Activated CD8-positive, alpha-beta T cell treated with anti-CD3 and anti-CD28 coated beads for 36 hours (primary cell): ENCODE data around the gene KCNJ6. TPM values are rescaled to one million over a fixed set of nuclear protein-coding genes. Genes with fewer than 3 reads are reported as not detected.

Experiments used
- ATAC-seq: fragments of 200-7000 bp; cut with Tn5 transposase; one replicate; pipeline ENCODE4 v1.10.0; 2021; ENCODE audit warnings: mild to moderate bottlenecking, moderate library complexity
- CTCF ChIA-PET: fragments of 350-600 bp; sonication (Branson Sonifier 250); formaldehyde crosslinking; loops from one replicate; lab custom pipeline; 2021; ENCODE audit warnings: antibody characterized with exemption; lab: Charles Lee
- POLR2A ChIA-PET: fragments of 350-600 bp; sonication (Branson Sonifier 250); formaldehyde crosslinking; loops from one replicate; lab custom pipeline; 2021; ENCODE audit warnings: antibody characterized with exemption; lab: Charles Lee
- DNase-seq: peaks from one replicate; pipeline ENCODE4 v3.0.0-alpha.2; 2020
- H3K27ac Mint-ChIP-seq: one replicate; pipeline ENCODE4 v1.8.0; 2021; ENCODE audit warnings: mild to moderate bottlenecking, mixed read lengths
- H3K27me3 Mint-ChIP-seq: one replicate; pipeline ENCODE4 v1.8.0; 2021; ENCODE audit warnings: mixed read lengths
- H3K36me3 Mint-ChIP-seq: one replicate; pipeline ENCODE4 v1.8.0; 2021; ENCODE audit warnings: low read depth, mixed read lengths
- H3K4me1 Mint-ChIP-seq: one replicate; pipeline ENCODE4 v1.8.0; 2021; ENCODE audit warnings: low read depth, mixed read lengths
- H3K4me3 Mint-ChIP-seq: one replicate; pipeline ENCODE4 v1.8.0; 2021; ENCODE audit warnings: mild to moderate bottlenecking, moderate library complexity, mixed read lengths
- H3K9me3 Mint-ChIP-seq: one replicate; pipeline ENCODE4 v1.8.0; 2021; ENCODE audit warnings: mixed read lengths
- intact Hi-C: fragments of 100-400 bp; cut with micrococcal nuclease; formaldehyde crosslinking; loops from one replicate; pipeline ENCODE4 v1.10.0; 2022
- total RNA-seq, 2 experiments: library from RNA; stranded (reverse); gene quantifications; one replicate each; pipeline ENCODE4 v1.2.3, GENCODE V29; 2021
- TF ChIP-seq, protein P1 (sequence below): fragments of 200-600 bp; IDR thresholded peaks from one replicate; pipeline ENCODE4 v1.8.0; 2022; ENCODE audit warnings: antibody characterized with exemption, mild to moderate bottlenecking

Gene KCNJ6
- total RNA-seq, 2 experiments from 2014 or later = not detected

DNA sequence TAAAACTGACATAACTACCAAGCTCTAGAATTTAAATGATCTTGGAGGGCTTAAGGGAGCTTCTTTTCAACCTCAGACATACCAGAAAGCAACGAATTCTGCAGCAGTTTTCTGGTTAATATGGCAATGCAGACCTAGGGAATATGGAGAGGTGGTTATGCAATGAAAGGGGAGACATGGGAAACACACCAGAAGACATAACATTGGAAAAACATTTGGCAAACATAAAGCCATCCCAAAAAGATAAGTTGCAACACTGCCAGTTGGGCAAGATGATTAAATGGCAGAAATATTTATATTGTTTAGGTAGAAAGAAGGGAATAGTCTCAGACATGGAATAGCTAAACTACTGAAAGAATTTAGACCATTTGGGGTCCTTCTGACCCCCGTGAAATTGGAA lies 104.5 kb downstream of the KCNJ6 start:
- Mint-ChIP-seq H3K9me3 (peaks cover 5% of the 10 kb centered on the region), H3K27me3 (peaks cover 5% of the 10 kb centered on the region), H3K4me1 (no peaks in the 10 kb centered on the region), H3K36me3 (no peaks in the 10 kb centered on the region), H3K27ac (no peak overlapping the region), H3K4me3 (no peak overlapping the region)
- TF ChIP-seq, protein P1, sequence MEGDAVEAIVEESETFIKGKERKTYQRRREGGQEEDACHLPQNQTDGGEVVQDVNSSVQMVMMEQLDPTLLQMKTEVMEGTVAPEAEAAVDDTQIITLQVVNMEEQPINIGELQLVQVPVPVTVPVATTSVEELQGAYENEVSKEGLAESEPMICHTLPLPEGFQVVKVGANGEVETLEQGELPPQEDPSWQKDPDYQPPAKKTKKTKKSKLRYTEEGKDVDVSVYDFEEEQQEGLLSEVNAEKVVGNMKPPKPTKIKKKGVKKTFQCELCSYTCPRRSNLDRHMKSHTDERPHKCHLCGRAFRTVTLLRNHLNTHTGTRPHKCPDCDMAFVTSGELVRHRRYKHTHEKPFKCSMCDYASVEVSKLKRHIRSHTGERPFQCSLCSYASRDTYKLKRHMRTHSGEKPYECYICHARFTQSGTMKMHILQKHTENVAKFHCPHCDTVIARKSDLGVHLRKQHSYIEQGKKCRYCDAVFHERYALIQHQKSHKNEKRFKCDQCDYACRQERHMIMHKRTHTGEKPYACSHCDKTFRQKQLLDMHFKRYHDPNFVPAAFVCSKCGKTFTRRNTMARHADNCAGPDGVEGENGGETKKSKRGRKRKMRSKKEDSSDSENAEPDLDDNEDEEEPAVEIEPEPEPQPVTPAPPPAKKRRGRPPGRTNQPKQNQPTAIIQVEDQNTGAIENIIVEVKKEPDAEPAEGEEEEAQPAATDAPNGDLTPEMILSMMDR = no peak
- intact Hi-C loops = no loop called here
- ChIA-PET POLR2A (no interaction called here), CTCF (interaction anchor here (0.6 kb wide), 1 partner anchor 1890 kb away, joined by 3 read pairs; no protein-coding TSS in a partner anchor)
- DNase-seq = no peak
- no peak for ATAC-seq

DNA sequence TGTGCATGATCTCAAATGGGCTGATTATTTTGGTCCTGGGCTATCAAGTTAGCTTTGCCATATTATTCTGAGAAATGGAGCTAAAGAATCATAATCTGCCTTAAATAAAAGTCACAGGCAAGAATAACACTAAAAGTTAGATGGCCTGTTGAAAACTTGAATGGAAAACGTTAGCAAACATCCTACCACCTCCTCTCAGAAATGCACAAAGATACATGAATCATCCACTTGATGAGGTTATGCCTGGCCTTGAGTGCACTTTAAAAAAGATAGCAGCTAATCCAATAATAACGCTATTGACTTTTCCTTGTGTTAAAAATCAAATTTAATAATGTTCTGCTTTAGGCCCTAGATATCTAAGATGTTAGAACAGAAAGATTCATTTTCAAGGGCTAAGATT lies 108.0 kb downstream of the KCNJ6 start:
- H3K27ac Mint-ChIP-seq = no peak overlapping the region

DNA sequence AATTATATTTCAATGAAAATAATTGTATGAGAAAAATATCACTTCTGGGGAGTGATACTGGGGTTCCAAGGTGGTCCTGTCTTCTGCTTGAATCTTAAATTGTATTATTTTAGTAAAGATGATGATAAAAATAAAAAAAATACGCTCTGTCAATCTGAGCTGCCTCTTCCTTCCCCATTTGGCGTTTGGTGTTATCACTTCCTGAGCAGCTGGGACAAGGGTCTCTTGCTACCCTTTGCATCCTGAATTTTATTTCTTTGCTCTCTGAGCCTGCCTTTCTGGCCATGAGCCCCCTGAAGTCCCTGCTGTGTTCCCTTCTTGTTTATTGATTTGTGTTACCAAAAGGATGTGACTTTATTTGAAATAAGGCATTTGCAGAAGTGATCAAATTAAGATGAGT lies 111.0 kb downstream of the KCNJ6 start:
- H3K27ac Mint-ChIP-seq = no peak overlapping the region
- no peak for ATAC-seq
- no peak for DNase-seq
- H3K4me1 Mint-ChIP-seq = no peaks in the 10 kb centered on the region
- intact Hi-C loops = no loop called here
- no peak overlapping the region for H3K4me3 Mint-ChIP-seq
- ChIA-PET POLR2A (no interaction called here), CTCF (no interaction called here)
- peaks cover 4% of the 10 kb centered on the region for H3K27me3 Mint-ChIP-seq
- no peaks in the 10 kb centered on the region for H3K9me3 Mint-ChIP-seq
- no peaks in the 10 kb centered on the region for H3K36me3 Mint-ChIP-seq
- TF ChIP-seq, protein P1 = no peak

More for the DNA sequence above, 108.0 kb downstream of the KCNJ6 start:
- DNase-seq = no peak
- Mint-ChIP-seq H3K4me1 (no peaks in the 10 kb centered on the region), H3K36me3 (no peaks in the 10 kb centered on the region), H3K27me3 (peaks cover 5% of the 10 kb centered on the region), H3K9me3 (peaks cover 5% of the 10 kb centered on the region), H3K4me3 (no peak overlapping the region)
- POLR2A ChIA-PET = no interaction called here
- no peak for ATAC-seq
- TF ChIP-seq, protein P1 = no peak
- intact Hi-C loops = no loop called here
- CTCF ChIA-PET = no interaction called here

DNA sequence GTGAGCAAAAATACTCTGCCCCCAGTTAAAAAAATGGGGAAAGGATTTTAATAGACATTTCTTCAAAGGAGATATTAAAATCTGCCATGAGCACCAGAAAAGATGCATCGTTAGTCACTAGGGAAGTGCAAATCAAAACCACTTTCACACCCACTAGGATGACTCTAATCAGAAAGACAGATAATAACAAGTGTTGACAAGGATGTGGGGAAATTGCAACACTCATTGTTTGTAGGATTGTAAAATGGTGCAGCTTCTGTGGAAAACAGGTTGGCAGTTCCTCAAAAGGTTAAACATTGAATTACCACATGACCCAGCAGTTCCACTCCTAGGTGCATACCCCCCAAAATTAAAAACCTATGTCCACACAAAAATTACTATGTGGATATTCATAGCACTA lies 112.3 kb downstream of the KCNJ6 start:
- ATAC-seq (no peak), DNase-seq (no peak)
- Mint-ChIP-seq H3K27me3 (peaks cover 6% of the 10 kb centered on the region), H3K36me3 (no peaks in the 10 kb centered on the region), H3K9me3 (no peaks in the 10 kb centered on the region), H3K27ac (no peak overlapping the region), H3K4me3 (no peak overlapping the region), H3K4me1 (no peaks in the 10 kb centered on the region)
- ChIA-PET POLR2A (no interaction called here), CTCF (no interaction called here)
- TF ChIP-seq, protein P1 = no peak
- intact Hi-C loops = no loop called here

DNA sequence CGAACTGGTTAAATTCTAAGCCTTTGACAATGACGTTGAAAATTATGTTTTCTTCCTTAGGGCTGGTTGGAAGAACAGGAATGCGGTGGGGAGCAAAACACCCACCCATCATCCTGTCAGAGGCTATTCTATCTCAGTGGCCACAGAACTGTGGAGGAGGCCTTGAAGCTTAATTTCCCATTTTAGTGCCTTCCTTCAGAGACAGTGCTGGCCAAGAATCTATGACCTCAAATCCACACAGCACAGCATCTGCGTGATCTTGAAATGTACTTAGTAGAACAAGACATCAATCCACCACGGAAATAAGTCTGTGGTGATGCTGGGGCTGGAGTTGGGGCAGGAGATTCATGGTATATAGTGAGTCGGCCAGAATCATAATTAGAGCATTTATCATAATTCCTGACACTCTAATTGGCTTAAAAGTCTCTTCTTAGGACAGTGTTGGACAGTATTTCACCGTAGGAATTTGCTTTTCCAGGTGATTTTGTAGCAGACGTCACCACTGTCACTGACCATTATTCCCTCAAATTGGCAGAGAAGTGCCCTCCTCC lies 113.1 kb downstream of the KCNJ6 start:
- H3K36me3 Mint-ChIP-seq = no peaks in the 10 kb centered on the region
- ChIA-PET POLR2A (no interaction called here), CTCF (no interaction called here)
- ATAC-seq (no peak), DNase-seq (no peak)
- peaks cover 6% of the 10 kb centered on the region for H3K27me3 Mint-ChIP-seq
- no peaks in the 10 kb centered on the region for H3K9me3 Mint-ChIP-seq
- peaks cover 4% of the 10 kb centered on the region for H3K4me1 Mint-ChIP-seq
- TF ChIP-seq, protein P1 = no peak
- no peak overlapping the region for H3K27ac Mint-ChIP-seq
- intact Hi-C loops = no loop called here
- H3K4me3 Mint-ChIP-seq = no peak overlapping the region
